NCI-H345 treated with DMSO at 0.1 percent for 48 hours (cell line): ENCODE results near the gene SLC1A3.
"Not testable (repeated sequence)": the region's sequence is repeated elsewhere in the genome, so short reads cannot be mapped to it uniquely, and the experiment has no call there.

ENCODE experiments used
- DNase-seq: peaks from one replicate; lab custom pipeline; 2025; ENCODE audit not compliant: unreplicated experiment; lab: John Stamatoyannopoulos, UW

The SLC1A3 gene

DNA sequence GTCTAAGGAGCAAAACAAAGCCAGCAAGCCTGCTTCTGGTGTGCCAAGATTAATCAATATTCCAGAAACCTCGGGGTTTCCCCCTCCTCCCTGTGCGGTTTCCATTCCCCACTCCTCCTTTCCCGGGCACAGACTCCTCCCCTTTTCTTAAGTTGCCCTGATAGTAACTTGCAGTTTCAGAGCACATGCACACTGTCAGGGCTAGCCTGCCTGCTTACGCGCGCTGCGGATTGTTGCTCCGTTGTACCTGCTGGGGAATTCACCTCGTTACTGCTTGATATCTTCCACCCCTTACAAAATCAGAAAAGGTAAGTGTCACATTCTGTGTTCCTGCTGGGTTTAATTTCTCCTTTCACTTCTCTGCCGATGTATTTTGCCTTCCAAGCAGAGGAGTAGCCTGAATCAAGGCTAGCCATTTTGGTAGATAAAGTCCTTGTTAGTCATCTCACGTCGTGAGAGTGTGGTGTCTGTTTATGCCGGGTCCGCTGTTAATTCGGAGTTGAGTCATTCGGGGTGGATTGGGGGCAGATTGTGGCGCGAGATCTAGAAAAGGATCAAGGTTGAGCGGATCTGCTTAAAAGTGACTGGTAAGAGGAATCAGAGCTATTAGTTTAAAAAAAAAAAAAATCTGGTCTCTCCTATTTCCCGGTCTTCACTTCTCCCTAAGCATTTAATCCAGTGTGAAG, at the start of gene SLC1A3:
SLC1A3 (plus strand) TSS at position 179 of the 686 bp plus-strand sequence. CDS start 1,818 bp downstream, outside the sequence.
- no peak for DNase-seq

DNA sequence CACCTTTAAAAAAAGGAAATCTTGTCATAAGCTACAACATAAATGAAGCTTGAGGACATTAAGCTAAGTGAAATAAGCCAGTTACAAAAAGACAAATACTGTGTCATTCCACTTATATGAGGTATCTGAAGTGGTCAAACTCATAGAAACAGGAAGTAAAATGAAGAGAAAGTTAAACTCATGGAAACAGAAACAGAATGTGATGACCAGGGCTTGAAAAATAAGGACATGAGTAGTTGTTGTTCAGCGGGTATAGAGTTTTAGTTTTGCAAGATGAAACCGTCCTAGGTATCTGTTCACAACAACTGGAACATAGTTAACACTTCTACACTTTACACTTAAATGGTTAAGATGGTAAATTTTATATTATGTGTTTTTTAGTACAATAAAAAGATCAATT, 47.8 kb upstream of the SLC1A3 start:
- DNase-seq = no peak

DNA sequence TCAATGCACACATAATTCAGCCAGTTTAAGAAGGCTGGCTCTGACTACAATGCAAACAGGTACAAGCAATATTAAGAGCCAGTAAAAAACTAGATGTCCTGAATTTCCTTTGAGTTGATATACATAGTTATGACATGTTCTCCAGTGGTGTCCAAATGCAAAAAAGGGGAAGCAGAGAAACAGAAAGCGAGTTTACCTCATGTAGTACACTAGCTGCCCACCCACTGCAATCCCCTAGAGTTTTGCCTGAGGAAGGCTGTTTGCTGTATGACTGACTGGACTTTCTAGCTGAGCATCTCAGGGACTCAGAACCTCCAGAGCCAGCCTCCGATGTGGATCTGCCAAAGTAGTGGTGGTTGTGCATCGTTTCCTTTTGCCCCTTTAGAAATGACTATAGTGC, 44.8 kb upstream of the SLC1A3 start:
- DNase-seq = no peak

DNA sequence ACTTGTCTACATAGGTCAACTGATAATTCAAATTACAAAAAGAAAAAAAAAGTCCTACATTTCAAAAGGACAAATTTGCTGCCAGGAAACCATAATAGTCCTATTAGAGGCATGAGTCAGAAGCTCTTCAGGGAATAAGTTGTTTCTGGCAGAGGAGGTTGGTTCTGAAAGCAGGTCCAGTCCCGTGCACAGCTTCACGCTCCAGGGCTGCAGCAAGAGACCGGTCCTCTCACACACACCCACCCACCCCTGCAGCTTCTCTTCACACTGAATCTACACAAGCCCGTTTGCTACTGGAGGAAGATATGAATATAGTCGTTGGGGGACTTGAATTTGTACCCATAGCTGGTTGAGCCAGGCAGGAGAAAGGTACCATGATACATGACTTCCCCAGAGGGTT, 36.9 kb upstream of the SLC1A3 start:
- DNase-seq = no peak

DNA sequence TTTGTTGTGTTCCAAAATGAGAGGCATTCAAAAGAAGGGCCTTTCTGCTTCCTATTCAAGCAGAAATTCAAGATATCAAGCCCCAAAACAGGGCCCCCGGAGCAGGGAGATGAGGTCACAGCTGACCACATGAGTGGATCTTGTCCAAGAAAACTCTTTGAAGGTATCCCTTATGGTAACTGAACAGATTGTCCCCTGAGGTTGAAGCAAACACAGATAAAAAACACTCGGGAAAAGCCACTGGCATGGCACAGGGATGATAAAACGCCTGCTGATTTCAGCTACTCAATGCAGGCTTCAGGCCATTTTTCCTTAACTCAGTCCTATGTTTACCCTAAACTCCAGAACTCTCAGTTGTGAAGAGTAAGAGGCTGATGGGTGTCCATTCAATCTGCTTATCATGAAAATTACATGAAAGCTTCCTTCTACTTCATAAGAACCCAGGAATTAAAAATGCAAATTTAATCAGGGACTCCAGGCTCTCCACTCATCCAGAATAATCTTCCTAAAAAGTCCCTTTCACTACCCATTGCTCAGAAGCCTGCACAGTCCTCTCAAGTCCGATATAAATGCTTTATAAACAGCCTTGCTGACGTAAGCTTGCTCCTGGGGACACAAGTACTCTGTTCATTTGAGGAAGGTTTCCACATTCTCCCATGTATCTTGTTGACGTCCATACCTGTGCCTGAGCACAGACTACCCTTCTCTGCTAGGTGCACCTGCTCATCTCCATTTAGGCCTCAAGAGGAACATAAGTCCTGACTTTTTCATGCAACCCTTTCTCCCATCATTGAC, 35.9 kb upstream of the SLC1A3 start:
- no peak for DNase-seq

DNA sequence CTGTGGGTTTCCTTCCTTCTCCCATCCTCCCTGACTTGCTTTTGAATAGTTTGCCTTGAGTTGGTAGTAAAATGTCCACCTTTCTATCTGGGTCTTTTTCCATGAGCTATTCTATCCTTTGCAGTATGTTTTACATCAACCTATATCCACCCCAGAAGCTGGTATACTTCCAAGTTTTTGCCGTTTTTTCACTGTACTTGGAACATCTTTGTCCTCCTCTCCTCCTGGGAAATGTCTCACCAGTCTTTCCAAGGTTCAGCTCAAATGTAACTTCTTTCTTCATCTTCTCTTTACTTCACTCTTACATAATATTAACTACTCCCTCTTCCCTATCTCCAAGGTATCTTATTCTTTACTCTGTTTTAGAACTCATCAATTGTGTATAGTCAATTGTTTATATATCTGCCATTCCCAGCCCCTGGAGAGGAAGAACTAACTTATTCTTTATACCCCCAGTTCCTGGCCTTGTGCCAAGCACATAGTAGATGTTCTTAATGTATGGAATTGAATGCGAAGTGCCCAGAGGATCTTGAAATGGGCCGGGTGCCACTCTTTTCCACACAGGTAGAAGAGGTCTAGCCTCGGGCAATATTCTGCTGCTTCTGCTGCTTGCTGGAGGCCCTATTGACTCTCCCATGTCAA, 34.9 kb upstream of the SLC1A3 start:
- DNase-seq = no peak

DNA sequence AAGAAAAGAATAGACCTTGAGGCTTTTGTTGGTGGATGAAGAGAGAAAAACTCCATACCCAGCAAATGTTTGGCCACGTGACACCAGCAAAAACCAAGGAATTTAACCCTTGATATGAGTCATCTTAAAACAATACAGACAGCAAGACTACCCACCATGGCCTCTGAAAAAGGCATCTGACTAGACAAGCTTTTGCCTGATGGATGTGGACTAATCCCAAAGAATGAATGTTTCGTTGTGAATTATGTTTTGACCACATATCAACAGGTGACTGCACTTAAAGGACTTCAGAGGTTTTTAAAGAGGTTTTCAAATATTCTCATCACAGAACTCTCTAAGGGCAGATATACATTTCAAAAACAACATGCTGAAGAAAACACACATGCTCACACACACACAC, 33.0 kb upstream of the SLC1A3 start:
- DNase-seq = no peak

DNA sequence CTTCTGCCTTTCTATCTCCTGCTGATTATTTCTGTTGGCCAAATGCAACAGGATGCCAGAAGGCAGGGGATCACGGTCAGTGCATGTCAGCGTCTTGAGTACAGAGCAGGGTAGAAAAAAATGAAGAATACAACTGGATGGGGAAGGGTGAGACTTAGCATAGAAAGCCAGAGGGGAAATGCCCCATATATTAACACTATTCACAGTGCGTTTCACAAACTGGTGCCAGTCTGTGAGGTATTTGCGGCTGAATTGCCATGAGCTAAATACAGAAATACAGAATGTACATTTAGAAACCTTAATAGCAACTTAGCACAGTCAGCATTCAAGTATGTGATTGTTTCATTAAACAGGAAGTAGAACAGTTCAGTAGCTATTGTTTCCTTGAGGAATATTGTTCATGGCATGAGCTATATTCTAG, 31.0 kb upstream of the SLC1A3 start:
- no peak for DNase-seq

DNA sequence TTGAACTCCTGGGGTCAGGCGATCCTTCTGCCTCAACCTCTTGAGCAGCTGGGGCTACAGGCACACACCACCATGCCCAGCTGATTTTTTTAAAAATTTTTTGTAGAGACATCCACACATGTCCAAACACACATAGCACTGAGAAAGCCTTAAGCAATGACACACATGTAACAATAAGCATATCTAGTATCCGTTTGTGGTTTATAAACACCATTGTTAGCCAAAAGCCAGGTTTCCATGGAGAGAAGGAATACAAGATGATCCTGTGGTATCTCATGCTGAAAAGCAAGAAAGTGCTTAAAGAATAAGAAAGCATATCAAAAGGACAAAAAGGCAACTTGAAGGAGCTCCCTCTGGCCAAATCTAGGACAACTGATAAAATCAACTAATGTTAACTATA, 29.7 kb upstream of the SLC1A3 start:
- no peak for DNase-seq

DNA sequence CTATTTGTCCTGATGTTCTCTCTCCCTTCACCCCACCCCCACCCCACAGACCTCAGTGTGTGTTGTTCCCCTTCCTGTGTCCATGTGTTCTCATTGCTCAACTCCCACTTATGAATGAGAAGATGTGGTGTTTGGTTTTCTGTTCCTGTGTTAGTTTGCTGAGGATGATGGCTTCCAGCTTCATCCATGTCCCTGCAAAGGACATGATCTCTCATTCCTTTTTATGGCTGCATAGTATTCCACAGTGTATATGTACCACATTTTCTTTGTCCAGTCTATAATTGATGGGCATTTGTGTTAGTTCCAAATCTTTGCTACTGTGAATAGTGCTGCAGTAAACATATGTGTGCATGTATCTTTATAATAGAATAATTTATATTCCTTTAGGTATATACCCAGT, 26.5 kb upstream of the SLC1A3 start:
- not testable (repeated sequence) for DNase-seq

DNA sequence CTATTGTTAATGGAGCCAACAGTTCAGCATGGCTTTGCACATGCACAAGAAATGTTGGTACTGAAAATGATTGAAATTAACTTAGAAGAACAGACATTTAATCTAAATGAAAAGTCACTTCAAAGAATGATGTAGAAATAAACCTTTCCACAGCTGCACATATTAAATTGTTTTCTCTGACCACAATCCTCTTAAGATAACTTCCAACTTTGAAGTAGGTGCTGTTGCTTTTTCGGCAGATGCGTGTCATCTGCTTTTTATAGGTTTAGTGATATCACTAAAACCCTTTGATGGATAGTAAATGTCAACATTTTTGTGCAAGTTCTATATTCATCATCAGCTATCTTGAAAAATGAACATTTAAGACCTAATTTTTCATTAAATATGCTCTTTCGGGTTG, 25.3 kb upstream of the SLC1A3 start:
- DNase-seq = no peak

DNA sequence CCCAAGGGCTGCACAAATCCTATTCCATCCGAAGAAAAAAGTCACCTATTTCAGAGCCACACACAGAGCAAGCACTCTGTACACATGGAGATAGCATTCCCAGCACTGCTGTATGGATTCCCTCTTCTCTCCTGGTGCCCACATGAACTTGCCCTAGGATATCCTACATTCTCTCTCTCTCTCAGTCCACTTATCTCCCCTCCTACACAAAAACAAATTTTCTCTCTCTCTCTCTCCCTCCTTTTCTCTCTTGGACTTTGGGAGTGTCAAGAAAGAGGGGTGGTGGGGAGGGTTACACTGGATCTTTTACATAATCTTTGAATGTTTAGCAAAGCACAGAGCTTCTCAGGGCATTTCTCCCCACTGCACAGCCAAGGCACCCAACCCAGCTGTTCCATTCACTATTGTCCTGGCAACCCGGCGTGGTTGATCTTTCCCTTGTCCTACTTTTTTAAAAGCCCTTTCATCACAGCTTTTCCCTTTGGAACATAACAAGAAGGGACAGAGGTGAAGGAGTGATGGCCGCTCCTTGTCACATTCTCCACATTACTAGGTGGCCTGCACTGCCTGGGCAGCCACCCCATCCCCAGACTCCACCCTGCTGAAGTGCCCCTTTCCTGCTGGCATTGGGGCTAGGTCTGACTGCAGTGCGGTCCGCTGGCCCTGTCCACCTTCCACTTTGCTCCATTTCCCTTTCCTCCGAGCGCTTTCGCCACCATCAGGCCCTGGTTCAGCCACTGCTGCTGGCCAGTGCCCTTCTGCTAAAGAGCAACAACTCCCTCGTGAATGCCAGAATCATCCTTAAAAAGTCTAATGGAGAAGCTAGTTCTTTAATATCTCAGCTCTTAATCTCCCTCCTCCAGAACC, 22.2 kb upstream of the SLC1A3 start:
- DNase-seq = no peak

DNA sequence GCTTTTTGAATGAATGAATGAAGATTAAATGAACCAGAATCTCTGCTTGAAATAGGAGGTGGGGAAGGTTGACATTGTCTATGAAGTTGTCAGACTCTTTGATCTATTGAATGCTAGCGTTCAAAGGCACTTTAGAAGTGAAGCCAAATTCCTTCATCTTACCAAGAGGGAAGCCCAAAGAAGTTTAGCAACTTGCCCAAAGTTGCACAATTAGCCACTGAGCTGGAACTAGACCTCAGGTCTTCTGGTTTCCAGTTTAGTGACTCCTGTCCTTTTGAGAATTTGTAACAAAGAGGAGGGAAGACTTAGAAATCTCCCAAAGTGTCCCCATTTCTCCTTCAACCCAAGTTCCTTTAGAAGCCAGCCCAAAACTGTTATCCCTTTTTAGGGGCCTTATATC, 20.7 kb upstream of the SLC1A3 start:
- no peak for DNase-seq

DNA sequence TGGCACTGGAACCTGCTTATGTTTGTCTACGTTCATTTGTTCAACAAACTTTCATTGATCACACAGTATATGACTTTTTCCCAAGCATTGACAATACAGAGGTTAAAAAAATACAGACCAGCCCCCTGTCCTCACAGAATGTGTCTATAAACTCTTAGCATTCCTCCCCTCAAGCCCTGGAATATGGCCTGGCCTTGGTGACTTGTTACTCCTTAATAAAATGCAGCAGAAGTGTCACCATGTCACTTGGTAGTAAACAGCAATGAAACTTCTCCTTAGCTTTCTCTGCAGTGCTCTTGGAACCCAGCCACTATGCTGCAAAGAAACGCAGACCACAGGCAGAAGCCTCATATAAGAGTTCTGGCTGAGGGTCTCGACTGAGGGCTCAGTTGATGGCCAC, 19.1 kb upstream of the SLC1A3 start:
- no peak for DNase-seq

DNA sequence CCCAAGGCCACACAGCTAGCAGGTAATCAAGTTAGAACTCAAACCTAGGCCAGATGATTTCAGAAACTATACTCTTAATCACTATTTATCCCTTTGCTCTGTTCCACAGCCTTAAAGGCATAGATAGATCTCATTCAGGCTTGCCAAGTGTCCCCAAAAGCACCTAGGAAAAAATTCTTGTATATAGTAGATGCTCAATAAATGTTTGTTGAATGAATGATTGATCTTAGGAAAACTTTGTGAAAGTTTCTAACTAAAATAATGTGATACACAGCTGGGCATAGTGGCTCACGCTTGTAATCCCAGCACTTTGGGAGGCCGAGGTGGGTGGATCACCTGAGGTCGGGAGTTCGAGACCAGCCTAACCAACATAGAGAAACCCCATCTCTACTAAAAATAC, 16.7 kb upstream of the SLC1A3 start:
- DNase-seq = not testable (repeated sequence)

DNA sequence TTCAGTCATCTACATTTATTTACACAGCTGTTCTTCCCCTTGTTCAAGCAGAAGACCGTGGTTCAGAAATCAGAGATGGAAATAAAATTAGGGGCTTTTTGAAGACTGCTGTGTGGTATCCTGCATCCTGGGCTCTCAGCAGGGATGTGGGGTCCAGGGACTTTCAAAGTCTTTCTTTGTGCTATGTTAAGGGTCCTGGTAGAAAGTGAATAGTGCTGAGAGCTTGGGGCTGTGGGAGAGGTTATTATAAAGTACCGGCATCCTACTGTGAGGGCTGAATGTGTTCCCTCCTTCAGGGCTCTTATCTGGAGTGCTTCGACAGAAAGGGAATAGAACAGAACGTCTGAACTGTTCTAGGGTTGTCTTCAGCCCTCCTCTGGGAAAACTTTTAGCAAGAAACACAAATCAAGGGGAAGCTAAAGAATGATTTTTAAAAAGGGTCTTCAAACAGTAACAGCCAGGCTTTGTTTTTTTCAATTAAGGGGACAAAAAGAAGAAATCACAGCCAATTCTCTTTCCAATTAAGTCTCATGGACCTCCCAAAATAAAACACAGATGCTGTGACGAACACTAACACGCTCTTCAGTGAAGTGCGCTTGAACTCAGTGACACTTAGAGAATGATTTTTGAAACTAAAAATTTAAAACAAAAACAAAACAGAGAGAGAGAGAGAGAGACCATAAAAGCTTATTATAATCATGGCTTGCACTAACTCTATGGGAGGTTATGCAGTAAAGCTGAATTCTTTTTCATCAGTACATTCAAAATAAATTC, 15.7 kb upstream of the SLC1A3 start:
- peak; percentile 48 for DNase-seq

DNA sequence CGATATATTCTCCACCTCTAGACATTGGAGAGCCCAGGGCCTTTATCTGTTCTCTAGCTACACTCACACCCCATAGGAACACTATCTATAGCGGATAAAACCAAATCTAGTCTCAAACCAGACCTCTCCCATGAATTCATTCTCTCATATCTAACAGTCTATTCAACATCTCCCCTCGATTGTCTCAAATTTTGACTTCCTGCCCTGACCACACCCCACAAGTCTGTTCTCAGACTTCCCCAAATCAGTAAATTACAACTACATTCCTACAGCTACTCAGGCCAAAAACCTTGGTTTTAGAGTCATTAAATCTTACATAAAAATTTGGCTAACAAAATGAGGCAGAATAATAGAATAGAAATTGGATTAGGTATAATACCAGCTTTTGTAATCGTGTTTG, 12.5 kb upstream of the SLC1A3 start:
- no peak for DNase-seq

DNA sequence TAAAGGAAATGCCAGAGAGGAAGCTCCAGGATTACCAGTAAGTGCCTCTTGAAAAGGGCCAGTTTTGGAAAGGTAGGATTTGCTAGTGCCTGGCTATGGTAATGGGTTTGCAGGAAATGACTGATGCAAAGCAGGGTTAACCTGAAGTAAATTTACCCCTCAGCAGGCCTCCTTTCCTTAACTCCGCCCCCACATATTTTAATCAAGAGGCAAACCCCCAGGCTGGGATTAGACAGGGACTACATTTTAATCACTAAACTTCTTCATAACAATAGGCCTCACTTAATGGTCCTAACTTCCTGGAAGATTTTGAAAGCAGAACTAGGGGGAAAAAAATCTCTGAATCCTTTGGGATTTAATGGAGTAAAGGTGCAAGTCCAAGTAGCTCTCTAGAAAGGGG, 10.2 kb upstream of the SLC1A3 start:
- DNase-seq = no peak

DNA sequence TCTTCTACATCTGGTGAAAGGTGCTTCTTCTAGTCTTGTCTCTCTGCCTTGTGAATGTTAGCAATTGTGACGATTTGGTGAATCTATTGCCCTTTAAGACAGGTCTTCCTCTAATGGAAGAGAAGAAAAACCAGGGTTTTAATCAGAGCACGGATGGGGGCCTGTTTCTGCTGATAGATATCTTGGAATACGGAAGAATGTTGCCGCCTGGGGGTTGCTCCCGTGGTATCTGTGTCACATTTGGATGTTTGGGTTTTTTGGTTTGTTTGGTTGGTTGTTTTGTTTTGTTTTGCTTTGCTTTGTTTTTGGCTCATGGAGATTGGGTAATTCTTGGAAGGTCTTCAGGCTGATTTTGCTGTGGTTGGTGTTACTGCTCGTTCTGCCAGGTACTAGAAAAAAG, 9.7 kb upstream of the SLC1A3 start:
- no peak for DNase-seq

DNA sequence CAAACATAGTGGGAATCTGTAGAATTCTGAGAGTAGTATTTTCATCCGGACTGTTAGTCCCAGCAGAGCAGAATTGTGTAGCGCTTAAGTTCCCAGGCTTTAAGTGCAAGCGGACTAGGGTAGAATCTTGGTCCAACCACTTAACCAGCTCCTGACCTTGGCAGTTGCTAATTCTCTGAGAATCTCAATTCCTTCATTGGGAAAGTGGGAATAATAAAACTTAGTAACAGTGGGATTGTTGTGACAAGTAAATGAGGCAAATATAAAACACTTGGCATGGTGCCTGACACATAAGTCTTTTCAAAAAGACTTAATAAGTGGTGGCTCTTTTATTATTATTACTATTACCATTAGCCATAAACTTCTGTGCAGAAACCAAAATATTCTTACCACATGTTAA, 8.4 kb upstream of the SLC1A3 start:
- no peak for DNase-seq
